ENCODE data around the gene SMIM13.
"Not testable (repeated sequence)": the region's sequence is repeated elsewhere in the genome, so short reads cannot be mapped to it uniquely, and the experiment has no call there.

DNA sequence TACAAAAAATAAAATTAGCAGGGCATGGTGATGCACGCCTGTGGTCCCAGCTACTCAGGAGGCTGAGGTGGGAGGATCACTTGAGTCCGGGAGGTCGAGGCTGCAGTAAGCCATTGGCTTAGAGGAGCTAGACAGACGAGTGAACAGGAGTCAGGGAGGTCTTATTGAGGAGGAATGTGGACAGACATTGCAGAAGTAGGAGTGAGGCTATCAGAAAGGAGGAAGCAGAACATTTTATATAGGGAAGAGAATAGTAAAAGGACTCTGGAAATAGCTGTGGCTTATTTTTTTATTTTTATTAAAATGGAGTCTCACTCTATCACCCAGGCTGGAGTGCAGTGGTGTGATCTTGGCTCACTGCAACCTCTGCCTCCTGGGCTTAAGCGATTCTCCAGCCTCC lies 2.5 kb upstream of the SMIM13 start:
- TF ChIP-seq, protein P1, sequence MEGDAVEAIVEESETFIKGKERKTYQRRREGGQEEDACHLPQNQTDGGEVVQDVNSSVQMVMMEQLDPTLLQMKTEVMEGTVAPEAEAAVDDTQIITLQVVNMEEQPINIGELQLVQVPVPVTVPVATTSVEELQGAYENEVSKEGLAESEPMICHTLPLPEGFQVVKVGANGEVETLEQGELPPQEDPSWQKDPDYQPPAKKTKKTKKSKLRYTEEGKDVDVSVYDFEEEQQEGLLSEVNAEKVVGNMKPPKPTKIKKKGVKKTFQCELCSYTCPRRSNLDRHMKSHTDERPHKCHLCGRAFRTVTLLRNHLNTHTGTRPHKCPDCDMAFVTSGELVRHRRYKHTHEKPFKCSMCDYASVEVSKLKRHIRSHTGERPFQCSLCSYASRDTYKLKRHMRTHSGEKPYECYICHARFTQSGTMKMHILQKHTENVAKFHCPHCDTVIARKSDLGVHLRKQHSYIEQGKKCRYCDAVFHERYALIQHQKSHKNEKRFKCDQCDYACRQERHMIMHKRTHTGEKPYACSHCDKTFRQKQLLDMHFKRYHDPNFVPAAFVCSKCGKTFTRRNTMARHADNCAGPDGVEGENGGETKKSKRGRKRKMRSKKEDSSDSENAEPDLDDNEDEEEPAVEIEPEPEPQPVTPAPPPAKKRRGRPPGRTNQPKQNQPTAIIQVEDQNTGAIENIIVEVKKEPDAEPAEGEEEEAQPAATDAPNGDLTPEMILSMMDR (IDR thresholded peaks at IDR 0.05; ENCODE audit: insufficient read depth, low read length, poor library complexity, severe bottlenecking), result not testable (repeated sequence)
- TF ChIP-seq EZH2phosphoT487 (conservative IDR thresholded peaks at IDR 0.05; ENCODE audit: low read length), result not testable (repeated sequence)

Measured in SU-DHL-6 (cell line).